Caco-2 (cell line): Measurements from ENCODE around the gene ACAD9. TPM values are rescaled to one million over a fixed set of nuclear protein-coding genes. Genes with fewer than 3 reads are reported as not detected.

ENCODE experiments used
- BruUV-seq: library from RNA; stranded (reverse); fragments of 400-500 nt; replicated peaks from 2 replicates; lab custom pipeline; 2021; lab: Mats Ljungman, UMichigan
- CTCF ChIA-PET: fragments of 300-600 bp; sonication (Branson Sonifier 250); formaldehyde crosslinking; loops from one replicate; lab custom pipeline; 2022; ENCODE audit warnings: antibody characterized with exemption; lab: Charles Lee
- POLR2A ChIA-PET: fragments of 300-600 bp; sonication (Branson Sonifier 250); formaldehyde crosslinking; loops from one replicate; lab custom pipeline; 2022; ENCODE audit warnings: antibody characterized with exemption; lab: Charles Lee
- DNase-seq, 2 experiments: peaks; one replicate each; pipeline versions ENCODE4 v3.0.0 to v3.0.0-alpha.2; 2020 to 2022
- H3K27me3 ChIP-seq: replicated peaks from 2 replicates; pipeline ENCODE4 v1.6.0; 2011; ENCODE audit warnings: low read length; ENCODE audit not compliant: control insufficient read depth, insufficient read depth
- H3K36me3 ChIP-seq: 2 replicates; pipeline ENCODE4 v1.5.1; 2011; ENCODE audit warnings: low read length; ENCODE audit not compliant: control insufficient read depth, insufficient read depth
- H3K4me1 ChIP-seq: fragments of 250-450 bp; sonication (Bioruptor Pico); 2 replicates; pipeline ENCODE4 v1.5.1; 2020; ENCODE audit warnings: mild to moderate bottlenecking
- H3K4me3 ChIP-seq: 2 replicates; pipeline ENCODE4 v1.5.1; 2011; ENCODE audit warnings: low read depth, mild to moderate bottlenecking, control low read depth, low read length
- H3K9me3 ChIP-seq: fragments of 250-450 bp; sonication (Bioruptor Pico); 2 replicates; pipeline ENCODE4 v1.5.1; 2020; ENCODE audit warnings: mild to moderate bottlenecking, moderate library complexity
- H3K27ac Mint-ChIP-seq: one replicate; pipeline ENCODE4 v1.8.0; 2022; ENCODE audit warnings: mixed read lengths; ENCODE audit not compliant: unreplicated experiment
- H3K27me3 Mint-ChIP-seq: one replicate; pipeline ENCODE4 v1.8.0; 2022; ENCODE audit warnings: mixed read lengths; ENCODE audit not compliant: insufficient read depth, unreplicated experiment
- H3K36me3 Mint-ChIP-seq: one replicate; pipeline ENCODE4 v1.8.0; 2022; ENCODE audit warnings: mild to moderate bottlenecking, mixed read lengths; ENCODE audit not compliant: insufficient read depth, unreplicated experiment
- H3K4me1 Mint-ChIP-seq: one replicate; pipeline ENCODE4 v1.8.0; 2022; ENCODE audit warnings: low read depth, mixed read lengths; ENCODE audit not compliant: unreplicated experiment
- H3K4me3 Mint-ChIP-seq: one replicate; pipeline ENCODE4 v1.8.0; 2022; ENCODE audit warnings: mild to moderate bottlenecking, moderate library complexity, mixed read lengths; ENCODE audit not compliant: unreplicated experiment
- H3K9me3 Mint-ChIP-seq: one replicate; pipeline ENCODE4 v1.8.0; 2022; ENCODE audit warnings: mixed read lengths; ENCODE audit not compliant: unreplicated experiment
- CTCF ChIP-seq, 2 experiments: fragments of 200-600 bp in 1 of 2; IDR thresholded peaks; 1 replicate in 1 of 2; 2 replicates in 1 of 2; pipeline versions ENCODE4 v1.5.1 to v1.8.0; 2011 to 2022; ENCODE audit warnings: antibody characterized with exemption in 1 of 2, control low read depth in 1 of 2, inconsistent platforms in 1 of 2, low read depth in 1 of 2, low read length in 1 of 2, mild to moderate bottlenecking in 1 of 2, moderate library complexity in 1 of 2; ENCODE audit not compliant: insufficient read depth in 1 of 2, severe bottlenecking in 1 of 2, unreplicated experiment in 1 of 2
- intact Hi-C: fragments of 100-400 bp; cut with micrococcal nuclease; formaldehyde crosslinking; loops from one replicate; pipeline ENCODE4 v1.10.0; 2022; ENCODE audit not compliant: unreplicated experiment
- total RNA-seq: library from RNA; stranded (reverse); gene quantifications from 2 replicates; pipeline ENCODE4 v1.2.3, GENCODE V29; 2022

ACAD9 gene
- total RNA-seq, 1 experiment from 2014 or later, result 60.0 TPM

- no peaks in the 10 kb centered on the region for H3K4me1 ChIP-seq
- no peak overlapping the region for H3K4me3 ChIP-seq
- ChIA-PET CTCF (interaction anchor here (0.6 kb wide), 1 partner anchor 290 kb away, joined by 3 read pairs; no protein-coding TSS in a partner anchor), POLR2A (interaction anchor here (1.0 kb wide), 1 partner anchor 10 kb away, joined by 3 read pairs; the partner anchor contains the start of gene ACAD9)
- no peaks in the 10 kb centered on the region for H3K9me3 ChIP-seq
- Mint-ChIP-seq H3K9me3 (no peaks in the 10 kb centered on the region), H3K27ac (no peak overlapping the region), H3K36me3 (peaks cover 49% of the 10 kb centered on the region), H3K4me3 (no peak overlapping the region), H3K27me3 (no peaks in the 10 kb centered on the region), H3K4me1 (no peaks in the 10 kb centered on the region)
- BruUV-seq, result no TSS peak
- no peak for DNase-seq
- peaks cover 3% of the 10 kb centered on the region for H3K36me3 ChIP-seq
- no peaks in the 10 kb centered on the region for H3K27me3 ChIP-seq
- intact Hi-C loops, result no loop called here
- TF ChIP-seq CTCF (IDR thresholded peaks at IDR 0.05; ENCODE audit: insufficient read depth in 1 of 2, low read depth in 1 of 2, low read length in 1 of 2, severe bottlenecking in 1 of 2, unreplicated experiment in 1 of 2), result no peak
Observed at GRCh38 chr3:128889139-128889894, 9.9 kb downstream of the ACAD9 start.

GRCh38 chr3:128895843-128896697, 16.6 kb downstream of the ACAD9 start:
- no peaks in the 10 kb centered on the region for H3K27me3 Mint-ChIP-seq
- peaks cover 10% of the 10 kb centered on the region for H3K36me3 ChIP-seq
- no peaks in the 10 kb centered on the region for H3K9me3 Mint-ChIP-seq
- no peaks in the 10 kb centered on the region for H3K4me1 Mint-ChIP-seq
- no peak overlapping the region for H3K4me3 ChIP-seq
- peaks cover 86% of the 10 kb centered on the region for H3K36me3 Mint-ChIP-seq
- ChIA-PET CTCF (no interaction called here), POLR2A (no interaction called here)
- peak overlapping the region; percentile 69 for H3K27ac Mint-ChIP-seq
- H3K9me3 ChIP-seq, result no peaks in the 10 kb centered on the region
- no peaks in the 10 kb centered on the region for H3K27me3 ChIP-seq
- no TSS peak for BruUV-seq
- no peak overlapping the region for H3K4me3 Mint-ChIP-seq
- no peak for TF ChIP-seq CTCF (IDR thresholded peaks at IDR 0.05; ENCODE audit: insufficient read depth in 1 of 2, low read depth in 1 of 2, low read length in 1 of 2, severe bottlenecking in 1 of 2, unreplicated experiment in 1 of 2)
- intact Hi-C loops, result no loop called here
- H3K4me1 ChIP-seq, result no peaks in the 10 kb centered on the region
- peak in 1 of 2 experiments; percentile 16 for DNase-seq

DNA sequence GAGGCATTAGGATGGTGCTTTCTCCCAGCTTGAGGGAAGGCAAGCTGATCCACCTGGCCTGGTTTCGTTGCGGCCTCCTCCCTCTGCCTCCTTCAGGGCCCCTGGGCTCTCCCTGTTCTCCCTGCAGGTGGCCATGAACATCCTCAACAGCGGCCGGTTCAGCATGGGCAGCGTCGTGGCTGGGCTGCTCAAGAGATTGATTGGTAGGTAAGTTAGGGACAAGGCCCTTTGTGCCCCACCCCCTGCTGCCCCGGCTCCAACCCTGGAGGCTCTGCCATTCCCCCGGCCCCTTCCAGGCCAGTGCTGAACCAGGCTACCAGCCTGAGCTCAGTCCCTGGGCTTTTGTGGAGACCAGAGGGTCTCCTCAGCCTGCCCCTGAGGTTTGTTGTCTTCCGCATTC, 23.0 kb downstream of the ACAD9 start:
- no peaks in the 10 kb centered on the region for H3K4me1 Mint-ChIP-seq
- peaks cover 89% of the 10 kb centered on the region for H3K36me3 Mint-ChIP-seq
- intact Hi-C loops, result no loop called here
- Histone ChIP-seq H3K4me3 (no peak overlapping the region), H3K4me1 (no peaks in the 10 kb centered on the region), H3K36me3 (peaks cover 3% of the 10 kb centered on the region), H3K27me3 (no peaks in the 10 kb centered on the region), H3K9me3 (no peaks in the 10 kb centered on the region)
- H3K4me3 Mint-ChIP-seq, result no peak overlapping the region
- H3K27ac Mint-ChIP-seq, result no peak overlapping the region
- POLR2A ChIA-PET, result no interaction called here
- H3K27me3 Mint-ChIP-seq, result no peaks in the 10 kb centered on the region
- no TSS peak for BruUV-seq
- no peaks in the 10 kb centered on the region for H3K9me3 Mint-ChIP-seq
- CTCF ChIA-PET, result interaction anchor here (1.4 kb wide), 1 partner anchor 285 kb away, joined by 3 read pairs; no protein-coding TSS in a partner anchor
- no peak for DNase-seq
- TF ChIP-seq CTCF (IDR thresholded peaks at IDR 0.05; ENCODE audit: insufficient read depth in 1 of 2, low read depth in 1 of 2, low read length in 1 of 2, severe bottlenecking in 1 of 2, unreplicated experiment in 1 of 2), result no peak
